Endometrium (tissue), 2 donors: Measurements from ENCODE around the gene BTD.
"Not testable (repeated sequence)": the region's sequence is repeated elsewhere in the genome, so short reads cannot be mapped to it uniquely, and the experiment has no call there.

ENCODE experiments used
- FAIRE-seq: peaks from 2 replicates; lab custom pipeline; 2012; peaks lifted over from hg19 to GRCh38; lab: Jason Lieb, UNC
- donor health status: control.
- donor health status: control.

BTD gene

GRCh38 chr3:15601399-15602145 lies at the start of gene BTD, which contains the start of gene HACL1:
Gene BTD (plus strand): TSS chr3:15601745. CDS start chr3:15635440, 33,695 bp downstream.
Gene HACL1 (minus strand): TSS chr3:15601569. CDS start chr3:15601463, 106 bp downstream.
- FAIRE-seq: peak; percentile 94

GRCh38 chr3:15551902-15552301 lies 49.6 kb upstream of the BTD start:
- no peak for FAIRE-seq

- FAIRE-seq: no peak
Observed at GRCh38 chr3:15553749-15554148, 47.8 kb upstream of the BTD start.

- FAIRE-seq: no peak
Observed at GRCh38 chr3:15556512-15556911, 45.0 kb upstream of the BTD start.

- FAIRE-seq: peak; percentile 88
Observed at GRCh38 chr3:15557511-15557946, 44.0 kb upstream of the BTD start.

- FAIRE-seq: no peak
Observed at GRCh38 chr3:15558581-15558980, 43.0 kb upstream of the BTD start.

- FAIRE-seq: no peak
Observed at GRCh38 chr3:15562560-15562959, 39.0 kb upstream of the BTD start.

- FAIRE-seq: no peak
Observed at GRCh38 chr3:15563190-15563589, 38.4 kb upstream of the BTD start.

GRCh38 chr3:15572138-15572537 lies 29.4 kb upstream of the BTD start:
- no peak for FAIRE-seq

- no peak for FAIRE-seq
Observed at GRCh38 chr3:15575446-15575845, 26.1 kb upstream of the BTD start.

- no peak for FAIRE-seq
Observed at GRCh38 chr3:15576475-15576874, 25.1 kb upstream of the BTD start.

GRCh38 chr3:15578289-15578867 lies 23.2 kb upstream of the BTD start:
- no peak for FAIRE-seq

GRCh38 chr3:15579051-15579450 lies 22.5 kb upstream of the BTD start:
- no peak for FAIRE-seq

- FAIRE-seq: no peak
Observed at GRCh38 chr3:15581471-15582394, 19.8 kb upstream of the BTD start.

- no peak for FAIRE-seq
Observed at GRCh38 chr3:15585111-15585845, 16.3 kb upstream of the BTD start.

GRCh38 chr3:15591242-15591641 lies 10.3 kb upstream of the BTD start:
- no peak for FAIRE-seq

- FAIRE-seq: no peak
Observed at GRCh38 chr3:15591928-15592327, 9.6 kb upstream of the BTD start.

- FAIRE-seq: no peak
Observed at GRCh38 chr3:15592968-15593367, 8.6 kb upstream of the BTD start.

- FAIRE-seq: no peak
Observed at GRCh38 chr3:15595955-15596354, 5.6 kb upstream of the BTD start.

- FAIRE-seq: no peak
Observed at GRCh38 chr3:15601046-15601398, 523 bp upstream of the BTD start.

- FAIRE-seq: no peak
Observed at GRCh38 chr3:15602146-15602536, 596 bp downstream of the BTD start.

- not testable (repeated sequence) for FAIRE-seq
Observed at GRCh38 chr3:15602816-15603215, 1.3 kb downstream of the BTD start.
